Keratinocyte (primary cell): ENCODE data around the gene HORMAD2. TPM values are rescaled to one million over a fixed set of nuclear protein-coding genes. Genes with fewer than 3 reads are reported as not detected.

Experiments used
- DNase-seq: peaks from one replicate; pipeline ENCODE4 v3.0.0-alpha.2; 2011; ENCODE audit warnings: low read depth, missing footprints, low spot score
- FAIRE-seq: peaks from 2 replicates; lab custom pipeline; 2011; peaks lifted over from hg19 to GRCh38; lab: Jason Lieb, UNC
- H2AFZ ChIP-seq: 2 replicates; pipeline ENCODE4 v1.6.0; 2012; ENCODE audit warnings: low read length, control low read depth, inconsistent platforms; ENCODE audit not compliant: control insufficient read depth
- H3K27ac ChIP-seq: 2 replicates; pipeline ENCODE4 v1.5.1; 2011; ENCODE audit warnings: low read length; ENCODE audit not compliant: control insufficient read depth, insufficient read depth
- H3K27me3 ChIP-seq: 3 replicates; pipeline ENCODE4 v1.6.0; 2011; ENCODE audit warnings: low read length; ENCODE audit not compliant: control insufficient read depth, insufficient read depth; ENCODE audit errors: extremely low read depth
- H3K36me3 ChIP-seq, 2 experiments: 2 replicates in 1 of 2; 3 replicates in 1 of 2; pipeline ENCODE4 v1.5.1; 2011; ENCODE audit warnings: low read length in 2 of 2, mild to moderate bottlenecking in 1 of 2; ENCODE audit not compliant: control insufficient read depth in 2 of 2, insufficient read depth in 2 of 2; ENCODE audit errors: extremely low read depth in 1 of 2
- H3K4me1 ChIP-seq: 3 replicates; pipeline ENCODE4 v1.5.1; 2011; ENCODE audit warnings: low read length; ENCODE audit not compliant: control insufficient read depth, insufficient read depth; ENCODE audit errors: extremely low read depth
- H3K4me2 ChIP-seq: 3 replicates; pipeline ENCODE4 v1.6.0; 2011; ENCODE audit warnings: low read depth, low read length; ENCODE audit not compliant: control insufficient read depth, insufficient read depth; ENCODE audit errors: extremely low read depth
- H3K4me3 ChIP-seq, 3 experiments: fragments of 200-600 bp in 1 of 3; sonication (generic) in 1 of 3; 2 replicates in 2 of 3; 3 replicates in 1 of 3; pipeline ENCODE4 v1.5.1; 2011 to 2016; ENCODE audit warnings: low read length in 3 of 3, mild to moderate bottlenecking in 3 of 3, control low read depth in 2 of 3, inconsistent platforms in 1 of 3, low read depth in 1 of 3, mixed read lengths in 1 of 3, mixed run types in 1 of 3, moderate library complexity in 1 of 3; ENCODE audit not compliant: control insufficient read depth in 2 of 3, insufficient read depth in 2 of 3; ENCODE audit errors: extremely low read depth in 1 of 3
- H3K79me2 ChIP-seq: 2 replicates; pipeline ENCODE4 v1.6.0; 2012; ENCODE audit warnings: low read length; ENCODE audit not compliant: control insufficient read depth, insufficient read depth
- H3K9ac ChIP-seq: 3 replicates; pipeline ENCODE4 v1.6.0; 2011; ENCODE audit warnings: low read length; ENCODE audit not compliant: control insufficient read depth, insufficient read depth; ENCODE audit errors: extremely low read depth
- H3K9me1 ChIP-seq: 3 replicates; pipeline ENCODE4 v1.6.0; 2011; ENCODE audit warnings: low read length; ENCODE audit not compliant: control insufficient read depth, insufficient read depth; ENCODE audit errors: extremely low read depth
- H3K9me3 ChIP-seq: 2 replicates; pipeline ENCODE4 v1.5.1; 2012; ENCODE audit warnings: low read depth, low read length; ENCODE audit not compliant: control insufficient read depth
- H4K20me1 ChIP-seq: 3 replicates; pipeline ENCODE4 v1.6.0; 2011; ENCODE audit warnings: low read length; ENCODE audit not compliant: control insufficient read depth, insufficient read depth; ENCODE audit errors: extremely low read depth
- EZH2 ChIP-seq: IDR thresholded peaks from one replicate; pipeline ENCODE4 v1.6.1; 2012; ENCODE audit warnings: inconsistent platforms, mild to moderate bottlenecking, low read length, moderate library complexity
- dilution Hi-C: fragments of 300-500 bp; cut with MboI; formaldehyde crosslinking; loops from one replicate; pipeline ENCODE4 v1.7.0; 2020; ENCODE audit warnings: low sequenced_read_pairs; ENCODE audit not compliant: extremely low pct_ligation_motif_present
- polyA plus RNA-seq, 5 experiments: library from polyadenylated mRNA; depleted of rRNA in 3 of 5; stranded (reverse) in 3 of 5; stranded (forward) in 1 of 5; unstranded in 1 of 5; fragments of >200 nt; gene quantifications; 1 replicate in 1 of 5; 2 replicates in 3 of 5; 3 replicates in 1 of 5; pipeline versions ENCODE4 v1.2.1 to v1.2.3, GENCODE V29; 2011 to 2012; ENCODE audit warnings: missing spikeins in 2 of 5, low read depth in 1 of 5, low replicate concordance in 1 of 5
- TF ChIP-seq, protein P1 (sequence below), 3 experiments: IDR thresholded peaks in 1 of 3; conservative IDR thresholded peaks in 1 of 3; optimal IDR thresholded peaks in 1 of 3; 2 replicates in 2 of 3; 3 replicates in 1 of 3; pipeline versions ENCODE3 to v1.5.1; 2011; ENCODE audit warnings: low read length in 3 of 3, mild to moderate bottlenecking in 3 of 3, moderate library complexity in 2 of 3, control low read depth in 1 of 3, inconsistent platforms in 1 of 3; ENCODE audit not compliant: insufficient read depth in 2 of 3; ENCODE audit errors: extremely low read depth in 1 of 3

Gene HORMAD2
- polyA plus RNA-seq, 1 donor (not counting 4 experiments of a cell fraction or from before 2014, with no cell fraction given), result not detected

DNA sequence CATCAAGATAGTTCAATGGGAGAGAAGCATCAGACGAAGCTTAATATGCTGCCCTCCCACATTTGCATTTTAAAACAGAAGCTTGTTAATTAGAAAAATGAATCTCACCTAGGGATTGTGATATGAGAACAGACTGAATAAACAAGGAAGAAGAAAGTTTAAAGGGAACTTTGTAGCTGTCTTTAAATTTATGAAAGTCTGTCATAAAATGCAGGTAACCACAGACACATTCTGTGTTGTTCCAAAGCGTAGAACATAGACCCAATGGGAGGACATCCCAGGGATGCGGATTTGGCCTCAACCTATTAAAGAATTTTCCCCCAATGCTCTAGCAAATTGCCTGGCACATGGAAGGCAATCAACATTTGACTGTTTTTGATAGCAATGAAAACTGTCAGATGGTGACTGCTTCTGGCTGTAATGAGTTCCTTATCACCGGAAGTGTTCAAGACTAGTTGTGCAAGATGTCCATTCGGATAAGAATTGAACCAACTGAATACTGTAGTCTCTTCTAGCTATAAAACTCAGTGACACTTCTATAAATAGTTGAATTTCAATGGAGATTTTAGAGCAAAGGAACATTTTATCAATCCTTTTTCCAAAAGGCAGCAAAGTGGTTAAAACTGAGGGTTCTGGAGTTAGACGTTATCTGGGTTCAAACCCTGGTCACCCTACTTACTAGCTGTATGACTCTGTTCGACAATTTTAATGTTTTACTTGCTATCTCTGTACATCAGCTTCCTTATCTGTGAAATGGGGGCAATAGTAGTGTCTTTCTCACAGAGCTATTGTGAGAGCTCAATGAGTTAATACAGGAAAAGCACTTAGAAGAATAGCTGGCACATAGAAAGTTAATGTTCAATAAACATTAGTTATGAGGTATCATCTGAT, 101.4 kb downstream of the HORMAD2 start:
- Histone ChIP-seq H3K4me2 (no peak overlapping the region), H3K9me1 (no peaks in the 10 kb centered on the region), H3K9ac (no peak overlapping the region), H3K4me1 (peaks cover under 1% of the 10 kb centered on the region), H3K36me3 (no peaks in the 10 kb centered on the region), H2AFZ (no peak overlapping the region), H3K9me3 (no peaks in the 10 kb centered on the region), H4K20me1 (no peaks in the 10 kb centered on the region), H3K27ac (no peak overlapping the region), H3K79me2 (no peaks in the 10 kb centered on the region), H3K4me3 (no peak overlapping the region), H3K27me3 (no peaks in the 10 kb centered on the region)
- DNase-seq, result no peak
- no peak for FAIRE-seq
- dilution Hi-C loops, result no loop called here
- TF ChIP-seq EZH2, result no peak
- TF ChIP-seq, protein P1, sequence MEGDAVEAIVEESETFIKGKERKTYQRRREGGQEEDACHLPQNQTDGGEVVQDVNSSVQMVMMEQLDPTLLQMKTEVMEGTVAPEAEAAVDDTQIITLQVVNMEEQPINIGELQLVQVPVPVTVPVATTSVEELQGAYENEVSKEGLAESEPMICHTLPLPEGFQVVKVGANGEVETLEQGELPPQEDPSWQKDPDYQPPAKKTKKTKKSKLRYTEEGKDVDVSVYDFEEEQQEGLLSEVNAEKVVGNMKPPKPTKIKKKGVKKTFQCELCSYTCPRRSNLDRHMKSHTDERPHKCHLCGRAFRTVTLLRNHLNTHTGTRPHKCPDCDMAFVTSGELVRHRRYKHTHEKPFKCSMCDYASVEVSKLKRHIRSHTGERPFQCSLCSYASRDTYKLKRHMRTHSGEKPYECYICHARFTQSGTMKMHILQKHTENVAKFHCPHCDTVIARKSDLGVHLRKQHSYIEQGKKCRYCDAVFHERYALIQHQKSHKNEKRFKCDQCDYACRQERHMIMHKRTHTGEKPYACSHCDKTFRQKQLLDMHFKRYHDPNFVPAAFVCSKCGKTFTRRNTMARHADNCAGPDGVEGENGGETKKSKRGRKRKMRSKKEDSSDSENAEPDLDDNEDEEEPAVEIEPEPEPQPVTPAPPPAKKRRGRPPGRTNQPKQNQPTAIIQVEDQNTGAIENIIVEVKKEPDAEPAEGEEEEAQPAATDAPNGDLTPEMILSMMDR (optimal IDR thresholded peaks at IDR 0.05 in 1 of 3, IDR thresholded peaks at IDR 0.05 in 1 of 3, conservative IDR thresholded peaks at IDR 0.05 in 1 of 3; ENCODE audit: extremely low read depth in 1 of 3, insufficient read depth in 2 of 3, low read length in 3 of 3), result no peak

DNA sequence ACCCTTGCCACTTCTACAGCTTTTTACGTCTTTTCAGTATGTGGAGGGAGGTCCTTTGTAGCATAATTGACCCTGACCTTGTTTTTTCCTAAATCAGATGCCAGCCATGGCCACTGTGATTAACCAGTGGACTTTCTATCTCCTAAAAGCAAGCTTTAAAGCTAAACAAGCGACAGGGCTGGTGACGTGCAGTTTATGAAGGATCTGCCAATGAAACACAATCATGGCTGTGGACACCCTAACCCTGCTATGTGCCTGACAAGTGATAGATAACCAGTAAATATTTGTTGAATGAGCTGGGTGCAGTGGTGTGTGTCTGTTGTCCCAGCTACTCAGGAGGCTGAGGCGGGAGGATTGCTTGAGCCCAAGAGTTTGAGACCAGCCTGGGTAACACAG, 102.1 kb downstream of the HORMAD2 start:
- Histone ChIP-seq H3K79me2 (no peaks in the 10 kb centered on the region), H3K4me2 (no peak overlapping the region), H4K20me1 (no peaks in the 10 kb centered on the region), H3K9me3 (no peaks in the 10 kb centered on the region), H2AFZ (no peak overlapping the region), H3K27ac (no peak overlapping the region), H3K27me3 (no peaks in the 10 kb centered on the region), H3K9ac (no peak overlapping the region), H3K36me3 (no peaks in the 10 kb centered on the region), H3K4me3 (no peak overlapping the region), H3K9me1 (no peaks in the 10 kb centered on the region), H3K4me1 (no peaks in the 10 kb centered on the region)
- TF ChIP-seq EZH2, result no peak
- TF ChIP-seq, protein P1 (optimal IDR thresholded peaks at IDR 0.05 in 1 of 3, IDR thresholded peaks at IDR 0.05 in 1 of 3, conservative IDR thresholded peaks at IDR 0.05 in 1 of 3; ENCODE audit: extremely low read depth in 1 of 3, insufficient read depth in 2 of 3, low read length in 3 of 3), result no peak
- DNase-seq (no peak), FAIRE-seq (no peak)
- dilution Hi-C loops, result no loop called here
